ENCODE measurements around the gene EEF1A1.

Gene EEF1A1

GRCh38 chr6:73505142-73505541 lies 15.7 kb downstream of the EEF1A1 start:
- DNase-seq (ENCODE audit: low read depth), result no peak

GRCh38 chr6:73504160-73504559 lies 16.7 kb downstream of the EEF1A1 start:
- DNase-seq (ENCODE audit: low read depth), result no peak

- DNase-seq (ENCODE audit: low read depth), result no peak
These were observed 17.6 kb downstream of the EEF1A1 start for GRCh38 chr6:73503027-73503772.

- DNase-seq (ENCODE audit: low read depth), result no peak
These were observed 22.9 kb downstream of the EEF1A1 start for GRCh38 chr6:73497915-73498314.

GRCh38 chr6:73491377-73491776 lies 29.5 kb downstream of the EEF1A1 start:
- DNase-seq (ENCODE audit: low read depth), result no peak

- DNase-seq (ENCODE audit: low read depth), result no peak
These were observed 33.4 kb downstream of the EEF1A1 start for GRCh38 chr6:73487473-73487872.

- no peak for DNase-seq (ENCODE audit: low read depth)
These were observed 36.4 kb downstream of the EEF1A1 start for GRCh38 chr6:73484438-73484837.

GRCh38 chr6:73481969-73482368 lies 38.9 kb downstream of the EEF1A1 start:
- DNase-seq (ENCODE audit: low read depth), result no peak

- no peak for DNase-seq (ENCODE audit: low read depth)
These were observed 43.4 kb downstream of the EEF1A1 start for GRCh38 chr6:73477407-73477806.

- DNase-seq (ENCODE audit: low read depth), result no peak
These were observed 44.1 kb downstream of the EEF1A1 start for GRCh38 chr6:73476723-73477122.

- no peak for DNase-seq (ENCODE audit: low read depth)
These were observed 49.0 kb downstream of the EEF1A1 start for GRCh38 chr6:73471686-73472290.

Measured in stimulated activated CD8-positive, alpha-beta memory T cell treated with anti-CD3 and anti-CD28 coated beads, Interleukin-15, amount 100 ng/mL, for 1 hour (primary cell).